SK-N-SH (cell line): Measurements from ENCODE around the gene UBE2G1. TPM values are rescaled to one million over a fixed set of nuclear protein-coding genes. Genes with fewer than 3 reads are reported as not detected.

Experiments used
- CTCF ChIA-PET: fragments of 300-600, 350-600 bp; formaldehyde crosslinking; extraction: SDS; loops from one replicate; lab custom pipeline; 2021; lab: Yijun Ruan, JAX
- POLR2A ChIA-PET: fragments of 350-600 bp; sonication (Branson Sonifier 250); formaldehyde crosslinking; extraction: SDS; loops from one replicate; lab custom pipeline; 2020; ENCODE audit warnings: antibody characterized with exemption, inconsistent platforms; lab: Yijun Ruan, JAX
- DNase-seq: peaks from one replicate; pipeline ENCODE4 v3.0.0; 2012
- H2AFZ ChIP-seq: fragments of 200-600 bp; sonication (generic); 2 replicates; pipeline ENCODE4 v1.8.1; 2016; ENCODE audit warnings: antibody characterized with exemption, mild to moderate bottlenecking, low read depth
- H3F3A ChIP-seq: fragments of 200-600 bp; sonication (generic); replicated peaks from 2 replicates; pipeline ENCODE3; 2016; ENCODE audit warnings: antibody characterized with exemption, mild to moderate bottlenecking; ENCODE audit not compliant: insufficient read depth
- H3K27ac ChIP-seq, 2 experiments: fragments of 200-500 bp in 1 of 2; fragments of 200-600 bp in 1 of 2; sonication (Bioruptor generic) in 1 of 2; sonication (generic), shearing (Covaris generic) in 1 of 2; 2 replicates each; pipeline versions ENCODE4 v1.5.1 to v1.6.1; 2014 to 2016; ENCODE audit warnings: low read depth in 2 of 2, inconsistent platforms in 1 of 2, low read length in 1 of 2, mild to moderate bottlenecking in 1 of 2, mixed read lengths in 1 of 2
- H3K27me3 ChIP-seq: fragments of 200-600 bp; sonication (generic), shearing (Covaris generic); 2 replicates; pipeline ENCODE4 v1.6.1; 2016; ENCODE audit warnings: mixed run types; ENCODE audit not compliant: insufficient read depth
- H3K36me3 ChIP-seq, 2 experiments: fragments of 200-500 bp in 1 of 2; fragments of 200-600 bp in 1 of 2; sonication (Bioruptor generic) in 1 of 2; sonication (generic) in 1 of 2; replicated peaks in 1 of 2; 2 replicates each; pipeline versions ENCODE3 to v1.5.1; 2014 to 2016; ENCODE audit warnings: low read length in 1 of 2, mild to moderate bottlenecking in 1 of 2; ENCODE audit not compliant: insufficient read depth in 2 of 2, control insufficient read depth in 1 of 2
- H3K4me1 ChIP-seq, 2 experiments: fragments of 200-500 bp in 1 of 2; fragments of 200-600 bp in 1 of 2; sonication (Bioruptor generic) in 1 of 2; sonication (generic), shearing (Covaris generic) in 1 of 2; 2 replicates each; pipeline versions ENCODE4 v1.5.1 to v1.6.1; 2014 to 2016; ENCODE audit warnings: low read depth in 1 of 2, low read length in 1 of 2, mixed run types in 1 of 2; ENCODE audit not compliant: insufficient read depth in 2 of 2, control insufficient read depth in 1 of 2
- H3K4me2 ChIP-seq: fragments of 200-600 bp; sonication (generic), shearing (Covaris generic); 2 replicates; pipeline ENCODE4 v1.6.1; 2017; ENCODE audit warnings: mixed run types
- H3K4me3 ChIP-seq, 2 experiments: fragments of 200-500 bp in 1 of 2; fragments of 200-600 bp in 1 of 2; sonication (Bioruptor generic) in 1 of 2; sonication (generic), shearing (Covaris generic) in 1 of 2; 2 replicates each; pipeline versions ENCODE4 v1.5.1 to v1.8.1; 2014 to 2016; ENCODE audit warnings: low read depth in 2 of 2, inconsistent platforms in 1 of 2, low read length in 1 of 2, mild to moderate bottlenecking in 1 of 2, mixed read lengths in 1 of 2, moderate library complexity in 1 of 2
- H3K79me2 ChIP-seq: fragments of 200-600 bp; sonication (generic); 2 replicates; pipeline ENCODE4 v1.8.1; 2017; ENCODE audit warnings: mild to moderate bottlenecking; ENCODE audit not compliant: insufficient read depth
- H3K9ac ChIP-seq: fragments of 200-600 bp; sonication (generic); 2 replicates; pipeline ENCODE4 v1.6.1; 2017; ENCODE audit warnings: mixed run types
- H3K9me2 ChIP-seq: fragments of 200-600 bp; sonication (generic); 2 replicates; pipeline ENCODE4 v1.6.1; 2017; ENCODE audit warnings: mixed run types
- H3K9me3 ChIP-seq: fragments of 200-600 bp; sonication (generic); 2 replicates; pipeline ENCODE4 v1.6.1; 2017; ENCODE audit warnings: mixed run types, mild to moderate bottlenecking, moderate library complexity
- H4K20me1 ChIP-seq: fragments of 200-600 bp; sonication (generic); 2 replicates; pipeline ENCODE4 v1.6.1; 2017; ENCODE audit warnings: mild to moderate bottlenecking, mixed run types; ENCODE audit not compliant: insufficient read depth
- CTCF ChIP-seq: fragments of 200-600 bp; sonication (generic); IDR thresholded peaks from 2 replicates; pipeline ENCODE4 v1.6.1; 2017; ENCODE audit warnings: antibody characterized with exemption, mild to moderate bottlenecking, moderate library complexity
- ELF1 ChIP-seq: IDR thresholded peaks from 2 replicates; pipeline ENCODE4 v1.4.0; 2012
- EP300 ChIP-seq, 2 experiments: IDR thresholded peaks; 2 replicates each; pipeline versions ENCODE4 v1.4.0 to v1.6.1; 2012; ENCODE audit warnings: borderline replicate concordance in 1 of 2, low read depth in 1 of 2, low read length in 1 of 2
- EZH2phosphoT487 ChIP-seq: fragments of 200-600 bp; sonication (generic); IDR thresholded peaks from 2 replicates; pipeline ENCODE4 v1.6.1; 2017; ENCODE audit warnings: low read depth, mixed run types, mild to moderate bottlenecking, antibody characterized with exemption, moderate library complexity, borderline replicate concordance
- FOSL2 ChIP-seq: IDR thresholded peaks from 2 replicates; pipeline ENCODE4 v1.4.0; 2012; ENCODE audit warnings: low read depth, mild to moderate bottlenecking, moderate library complexity, borderline replicate concordance
- FOXJ3 ChIP-seq: sonication (generic); formaldehyde crosslinking; IDR thresholded peaks from 2 replicates; pipeline ENCODE4 v1.5.1; 2020; ENCODE audit warnings: mild to moderate bottlenecking, missing genetic modification reagents
- FOXM1 ChIP-seq: IDR thresholded peaks from 2 replicates; pipeline ENCODE4 v1.4.0; 2012; ENCODE audit warnings: low read depth, mild to moderate bottlenecking
- GATA2 ChIP-seq: sonication (generic); formaldehyde crosslinking; IDR thresholded peaks from 2 replicates; pipeline ENCODE4 v1.5.0; 2020; ENCODE audit warnings: mild to moderate bottlenecking, missing genetic modification reagents
- JUND ChIP-seq: IDR thresholded peaks from 2 replicates; pipeline ENCODE4 v1.4.0; 2012
- MAX ChIP-seq: IDR thresholded peaks from 2 replicates; pipeline ENCODE4 v1.4.0; 2012; ENCODE audit warnings: low read depth
- MEF2A ChIP-seq: IDR thresholded peaks from 2 replicates; pipeline ENCODE4 v1.4.0; 2012; ENCODE audit warnings: low read depth, borderline replicate concordance
- MXI1 ChIP-seq: IDR thresholded peaks from 2 replicates; pipeline ENCODE4 v1.6.1; 2012; ENCODE audit warnings: mild to moderate bottlenecking, low read depth, low read length, improper control_type of control experiment
- NFIC ChIP-seq: IDR thresholded peaks from 2 replicates; pipeline ENCODE4 v1.4.0; 2012; ENCODE audit warnings: borderline replicate concordance
- NRF1 ChIP-seq: IDR thresholded peaks from 2 replicates; pipeline ENCODE4 v1.6.1; 2012; ENCODE audit warnings: low read depth, mild to moderate bottlenecking, low read length
- PBX3 ChIP-seq: IDR thresholded peaks from 2 replicates; pipeline ENCODE4; 2012
- POLR2AphosphoS5 ChIP-seq: IDR thresholded peaks from 2 replicates; pipeline ENCODE4 v1.6.1; 2012; ENCODE audit warnings: low read depth, low read length
- RAD21 ChIP-seq: IDR thresholded peaks from 2 replicates; pipeline ENCODE4 v1.6.1; 2012; ENCODE audit warnings: mild to moderate bottlenecking, low read length
- RCOR1 ChIP-seq: fragments of 150-350 bp; IDR thresholded peaks from 2 replicates; pipeline ENCODE4 v1.6.1; 2017; ENCODE audit warnings: antibody characterized with exemption, low read length
- RXRA ChIP-seq: IDR thresholded peaks from 2 replicates; pipeline ENCODE4 v1.4.0; 2012; ENCODE audit warnings: low read depth, mild to moderate bottlenecking, borderline replicate concordance
- SIN3A ChIP-seq: IDR thresholded peaks from 2 replicates; pipeline ENCODE4 v1.6.1; 2012; ENCODE audit warnings: low read depth, mild to moderate bottlenecking, low read length, moderate library complexity, borderline replicate concordance
- SMC3 ChIP-seq: IDR thresholded peaks from 2 replicates; pipeline ENCODE4 v1.6.1; 2012; ENCODE audit warnings: low read depth, low read length, improper control_type of control experiment
- TAF1 ChIP-seq: IDR thresholded peaks from 2 replicates; pipeline ENCODE4 v1.6.1; 2012; ENCODE audit warnings: low read depth, mild to moderate bottlenecking, low read length, moderate library complexity, borderline replicate concordance
- TCF12 ChIP-seq: IDR thresholded peaks from 2 replicates; pipeline ENCODE4 v1.4.0; 2012
- TEAD4 ChIP-seq: IDR thresholded peaks from 2 replicates; pipeline ENCODE4 v1.4.0; 2012; ENCODE audit warnings: mild to moderate bottlenecking, borderline replicate concordance; ENCODE audit not compliant: insufficient read depth
- USF1 ChIP-seq: IDR thresholded peaks from 2 replicates; pipeline ENCODE4 v1.4.0; 2012; ENCODE audit warnings: low read depth, borderline replicate concordance
- USF2 ChIP-seq: fragments of 150-350 bp; IDR thresholded peaks from 2 replicates; pipeline ENCODE4 v1.6.1; 2017; ENCODE audit warnings: antibody characterized with exemption, low read length, low read depth, borderline replicate concordance
- YY1 ChIP-seq: IDR thresholded peaks from 2 replicates; pipeline ENCODE4 v1.4.0; 2012; ENCODE audit warnings: low read depth, mild to moderate bottlenecking
- WGBS: methylation state at CpG from one replicate; pipeline ENCODE4 v1.1.6; 2017; ENCODE audit warnings: low lambda C conversion rate; 5-methylcytosine and 5-hydroxymethylcytosine counted together
- polyA plus RNA-seq, 3 experiments: library from polyadenylated mRNA; depleted of rRNA; stranded (reverse); fragments of >200 nt; gene quantifications; 2 replicates each; pipeline ENCODE4 v1.2.3, GENCODE V29; 2012

UBE2G1 gene
- polyA plus RNA-seq, 1 of the 3 experiments (the other 2 are of a cell fraction), result 23.2 TPM

- ChIA-PET CTCF (interaction anchor here (0.7 to 4.3 kb wide), 9 partner anchors 13 to 157 kb away, joined by 3 to 39 read pairs (median 4); partner anchors contain the start of gene UBE2G1), POLR2A (interaction anchor here (1.0 kb wide), 1 partner anchor 48 kb away, joined by 3 read pairs; no protein-coding TSS in a partner anchor)
- 0 out of 2 replicates have a peak, but pooled peaks cover 8% of the 10 kb centered on the region for H4K20me1 ChIP-seq
- TF ChIP-seq FOXM1 (no peak), RCOR1 (no peak; the same call in 1 of the 2 replicates), PBX3 (no peak), YY1 (peak; percentile 95), POLR2AphosphoS5 (peak; percentile 91), EP300 (IDR thresholded peaks at IDR 0.05; ENCODE audit: borderline replicate concordance in 1 of 2, low read depth in 1 of 2, low read length in 1 of 2) (no peak; a peak in 1 of 4 replicates), MAX (0 out of 2 replicates have a peak, but pooled peaks have one; percentile 35), NRF1 (no peak), SIN3A (peak; percentile 97), EZH2phosphoT487 (no peak), USF1 (no peak), FOSL2 (no peak), MXI1 (peak; percentile 63; the same call in 1 of the 2 replicates), MEF2A (no peak), TAF1 (peak; percentile 87), JUND (no peak; the same call in 1 of the 2 replicates), NFIC (no peak), ELF1 (peak; percentile 63), RXRA (no peak), TEAD4 (no peak), CTCF (peak; percentile 35; the same call in 1 of the 2 replicates), RAD21 (no peak), USF2 (no peak), GATA2 (CRISPR knock-in tag) (no peak), FOXJ3 (CRISPR knock-in tag) (peak; percentile 21; the same call in 1 of the 2 replicates), TCF12 (no peak), SMC3 (peak; percentile 6; the same call in 1 of the 2 replicates)
Observed at GRCh38 chr17:4263282-4264215, 102.9 kb downstream of the UBE2G1 start, which contains the start of gene ANKFY1. ANKFY1 (minus strand) TSS chr17:4263979; CDS start chr17:4263941, 38 bp downstream.

More at GRCh38 chr17:4263282-4264215, 102.9 kb downstream of the UBE2G1 start, which contains the start of gene ANKFY1:
- peak; percentile 97 for DNase-seq
- no peaks in the 10 kb centered on the region for H3K27me3 ChIP-seq
- peak within 1 kb of the TSS; percentile 99 for H3K4me2 ChIP-seq
- H3K27ac ChIP-seq, result peak within 1 kb of the TSS; percentile 79 to 86
- peak within 1 kb of the TSS; percentile 78 to 95 for H3K4me3 ChIP-seq
- peaks cover 5 to 20% of the 10 kb centered on the region in 2 experiments; a peak in 3 of 4 replicates for H3K4me1 ChIP-seq
- WGBS, result under 1% methylated on average over 53 of the region's 85 CpGs
- peaks cover 8% of the 10 kb centered on the region; the same call in 1 of the 2 replicates for H3K9me3 ChIP-seq
- peaks cover 8% of the 10 kb centered on the region for H3F3A ChIP-seq
- no peaks in the 10 kb centered on the region for H3K9me2 ChIP-seq
- peaks cover 8 to 24% of the 10 kb centered on the region in 2 experiments for H3K36me3 ChIP-seq
- H3K9ac ChIP-seq, result peak within 1 kb of the TSS; percentile 97
- H2AFZ ChIP-seq, result peak within 1 kb of the TSS; percentile 97
- peaks cover 52% of the 10 kb centered on the region for H3K79me2 ChIP-seq
